Ectodermal cell (in vitro differentiated cells): ENCODE measurements around the gene BLVRA.
A peak's percentile ranks its signal among the peaks of the same experiment; 100 is the strongest.
"Not testable (repeated sequence)": the region's sequence is repeated elsewhere in the genome, so short reads cannot be mapped to it uniquely, and the experiment has no call there.

Experiments
- H3K27ac ChIP-seq: 2 replicates; pipeline ENCODE4 v1.7.0; 2013; ENCODE audit warnings: mild to moderate bottlenecking, low read depth, low read length; ENCODE audit not compliant: insufficient read depth, poor library complexity, severe bottlenecking
- H3K27me3 ChIP-seq: 2 replicates; pipeline ENCODE4 v1.7.0; 2013; ENCODE audit warnings: mild to moderate bottlenecking, low read length; ENCODE audit not compliant: insufficient read depth, control insufficient read depth, poor library complexity, severe bottlenecking
- H3K36me3 ChIP-seq: one replicate; pipeline ENCODE4 v1.7.0; 2013; ENCODE audit warnings: low read length; ENCODE audit not compliant: control insufficient read depth, insufficient read depth
- H3K4me1 ChIP-seq: one replicate; pipeline ENCODE4 v1.7.0; 2013; ENCODE audit warnings: low read length; ENCODE audit not compliant: control insufficient read depth, insufficient read depth
- H3K4me3 ChIP-seq: 2 replicates; pipeline ENCODE4 v1.7.0; 2013; ENCODE audit warnings: low read depth, low read length, control low read depth; ENCODE audit not compliant: insufficient read depth
- H3K9me3 ChIP-seq: 2 replicates; pipeline ENCODE4 v1.7.0; 2013; ENCODE audit warnings: mild to moderate bottlenecking, low read length, moderate library complexity; ENCODE audit not compliant: control insufficient read depth
- WGBS, 2 experiments: methylation state at CpG; one replicate each; pipeline ENCODE4 v1.1.7; 2013; ENCODE audit warnings: missing lambda C conversion rate in 2 of 2; 5-methylcytosine and 5-hydroxymethylcytosine counted together

Gene BLVRA

DNA sequence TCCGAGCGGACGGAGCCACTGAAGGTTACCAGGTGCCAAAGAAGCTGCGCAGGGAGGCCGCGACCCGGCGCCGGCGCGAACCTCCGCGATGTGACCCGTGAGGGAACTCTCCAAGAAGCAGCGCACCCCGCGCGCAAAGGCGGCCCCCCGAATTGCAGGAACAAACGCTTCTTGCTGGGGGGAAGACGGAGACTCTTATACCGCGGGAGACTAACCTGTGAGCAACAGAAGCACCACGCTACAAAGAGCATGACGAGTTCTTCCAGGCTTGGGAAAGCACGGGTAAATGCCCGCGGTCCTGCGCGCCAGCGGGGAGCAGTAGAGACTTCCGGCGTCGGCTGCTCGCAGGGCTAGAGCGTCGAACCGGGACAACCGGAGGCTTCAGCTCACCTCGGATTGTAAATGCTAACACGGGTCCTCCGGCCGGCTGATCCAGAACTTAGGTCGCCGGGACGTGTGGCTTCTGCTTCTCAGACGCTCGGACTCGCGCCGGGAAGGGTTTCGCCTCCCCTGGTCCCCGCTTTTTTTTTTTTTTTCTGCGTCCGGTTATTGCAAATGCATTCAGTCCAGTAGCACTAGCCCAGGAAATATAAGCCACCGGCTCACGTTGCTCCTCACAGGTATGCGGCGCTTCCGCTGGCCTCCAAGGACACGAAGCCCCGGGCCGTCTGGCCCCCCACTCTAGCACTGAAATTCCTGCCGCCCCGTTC is 29.1 kb upstream of the BLVRA start, which contains the start of gene COA1:
TSS of gene COA1 (minus strand) at position 310 of the 710 bp plus-strand sequence. CDS start 80,909 bp downstream, outside the sequence.
- Histone ChIP-seq H3K27ac (peak within 1 kb of the TSS; percentile 65), H3K4me3 (peak within 1 kb of the TSS; percentile 88), H3K36me3 (no peaks in the 10 kb centered on the region), H3K4me1 (no peaks in the 10 kb centered on the region), H3K9me3 (no peaks in the 10 kb centered on the region), H3K27me3 (no peaks in the 10 kb centered on the region)
- 0% methylated on average over 66 of the region's 66 CpGs for WGBS, 2 experiments

GRCh38 chr7:43729924-43730248 is 28.6 kb upstream of the BLVRA start:
- WGBS, 2 experiments: 28 to 80% methylated on average over 2 to 3 of the region's 4 CpGs
- no peaks in the 10 kb centered on the region for H3K36me3 ChIP-seq
- no peaks in the 10 kb centered on the region for H3K4me1 ChIP-seq
- H3K27ac ChIP-seq: no peak overlapping the region
- no peaks in the 10 kb centered on the region for H3K9me3 ChIP-seq
- H3K4me3 ChIP-seq: peak overlapping the region; percentile 88
- no peaks in the 10 kb centered on the region for H3K27me3 ChIP-seq

DNA sequence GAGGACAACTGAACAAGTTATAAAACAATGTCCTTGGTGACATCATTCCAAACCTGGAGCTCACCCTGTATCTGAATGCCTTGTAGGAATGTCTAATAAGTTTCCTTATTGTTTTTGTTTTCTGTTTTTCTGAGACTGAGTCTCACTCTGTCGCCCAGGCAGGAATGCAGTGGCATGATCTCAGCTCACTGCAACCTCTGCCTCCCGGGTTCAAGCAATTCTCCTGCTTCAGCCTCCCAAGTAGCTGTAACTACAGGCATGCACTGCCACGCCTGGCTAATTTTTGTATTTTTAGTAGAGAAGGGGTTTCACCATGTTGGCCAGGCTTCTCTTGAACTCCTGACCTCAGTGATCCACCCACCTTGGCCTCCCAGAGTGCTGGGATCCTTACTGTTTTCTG is 27.0 kb upstream of the BLVRA start:
- 88 to 94% methylated on average over 3 of the region's 3 CpGs for WGBS, 2 experiments
- H3K9me3 ChIP-seq, H3K27me3 ChIP-seq, H3K36me3 ChIP-seq, H3K27ac ChIP-seq, H3K4me3 ChIP-seq, H3K4me1 ChIP-seq: not testable (repeated sequence)

GRCh38 chr7:43734575-43735332 is 23.7 kb upstream of the BLVRA start:
- WGBS, 2 experiments: 90 to 91% methylated on average over 16 of the region's 18 CpGs
- not testable (repeated sequence) for H3K27ac ChIP-seq, H3K9me3 ChIP-seq, H3K4me3 ChIP-seq, H3K4me1 ChIP-seq, H3K36me3 ChIP-seq, H3K27me3 ChIP-seq

DNA sequence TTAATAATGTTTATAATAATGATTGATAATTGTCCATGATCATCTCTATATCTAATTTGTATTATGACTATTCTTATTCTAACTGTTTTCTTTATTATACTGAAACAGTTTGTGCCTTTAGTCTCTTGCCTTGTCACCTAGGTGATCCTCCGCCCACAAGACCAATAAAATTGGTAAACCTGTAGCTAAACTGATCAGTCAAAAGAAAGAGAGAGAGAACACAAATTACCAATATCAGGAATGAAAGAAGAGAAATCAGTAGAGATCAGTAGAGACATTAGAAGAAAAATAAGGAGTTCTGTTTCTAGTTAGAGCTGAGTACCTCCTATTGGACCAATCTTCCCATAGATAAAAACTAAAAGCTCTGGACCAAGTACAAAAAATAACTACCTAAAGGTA is 23.1 kb upstream of the BLVRA start:
- Histone ChIP-seq H3K27ac (no peak overlapping the region), H3K9me3 (no peaks in the 10 kb centered on the region), H3K36me3 (no peaks in the 10 kb centered on the region), H3K4me1 (no peaks in the 10 kb centered on the region), H3K27me3 (no peaks in the 10 kb centered on the region), H3K4me3 (no peak overlapping the region)
- 100% methylated on average over 1 of the region's 1 CpG; no CpG with 5 or more reads in 1 of the 2 experiments for WGBS, 2 experiments

DNA sequence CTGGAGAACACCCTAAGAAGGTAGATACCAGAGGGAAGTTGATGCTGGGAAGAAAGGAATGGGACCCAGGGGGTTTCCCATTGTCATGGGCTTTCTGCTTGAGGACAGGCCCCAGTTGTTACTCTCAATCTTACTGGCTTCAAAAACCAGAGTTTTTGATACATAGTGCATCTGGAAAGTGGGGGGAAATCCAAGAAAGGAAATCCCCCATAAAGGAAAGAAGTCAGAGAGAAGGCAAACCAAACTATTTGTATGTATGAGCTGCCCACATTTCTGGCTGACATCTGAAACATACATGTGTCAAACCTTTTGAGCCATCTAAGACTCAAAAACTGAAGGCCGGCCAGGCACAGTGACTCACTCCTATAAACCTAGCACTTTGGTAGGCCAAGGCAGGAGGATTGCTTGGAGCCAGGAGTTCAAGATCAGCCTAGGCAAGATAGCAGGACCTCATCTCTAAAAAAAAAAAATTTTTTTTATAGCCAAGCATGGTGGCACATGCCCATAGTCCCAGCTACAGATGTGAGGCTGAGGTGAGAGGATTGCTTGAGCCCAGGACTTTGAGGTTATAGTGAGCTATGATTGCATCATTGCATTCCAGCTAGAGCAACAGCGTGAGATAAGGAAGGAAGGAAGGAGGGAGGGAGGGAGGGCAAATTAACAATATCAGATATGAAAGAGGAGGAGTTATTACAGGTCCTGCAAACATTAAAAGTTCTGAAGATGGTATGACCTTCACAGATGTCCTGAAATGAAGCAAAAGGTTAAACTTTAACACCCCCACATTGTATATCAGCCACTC is 22.5 kb upstream of the BLVRA start:
- H3K27me3 ChIP-seq: no peaks in the 10 kb centered on the region
- 82 to 94% methylated on average over 2 of the region's 2 CpGs for WGBS, 2 experiments
- H3K36me3 ChIP-seq: no peaks in the 10 kb centered on the region
- H3K9me3 ChIP-seq: no peaks in the 10 kb centered on the region
- H3K4me1 ChIP-seq: no peaks in the 10 kb centered on the region
- H3K4me3 ChIP-seq: no peak overlapping the region
- no peak overlapping the region for H3K27ac ChIP-seq

DNA sequence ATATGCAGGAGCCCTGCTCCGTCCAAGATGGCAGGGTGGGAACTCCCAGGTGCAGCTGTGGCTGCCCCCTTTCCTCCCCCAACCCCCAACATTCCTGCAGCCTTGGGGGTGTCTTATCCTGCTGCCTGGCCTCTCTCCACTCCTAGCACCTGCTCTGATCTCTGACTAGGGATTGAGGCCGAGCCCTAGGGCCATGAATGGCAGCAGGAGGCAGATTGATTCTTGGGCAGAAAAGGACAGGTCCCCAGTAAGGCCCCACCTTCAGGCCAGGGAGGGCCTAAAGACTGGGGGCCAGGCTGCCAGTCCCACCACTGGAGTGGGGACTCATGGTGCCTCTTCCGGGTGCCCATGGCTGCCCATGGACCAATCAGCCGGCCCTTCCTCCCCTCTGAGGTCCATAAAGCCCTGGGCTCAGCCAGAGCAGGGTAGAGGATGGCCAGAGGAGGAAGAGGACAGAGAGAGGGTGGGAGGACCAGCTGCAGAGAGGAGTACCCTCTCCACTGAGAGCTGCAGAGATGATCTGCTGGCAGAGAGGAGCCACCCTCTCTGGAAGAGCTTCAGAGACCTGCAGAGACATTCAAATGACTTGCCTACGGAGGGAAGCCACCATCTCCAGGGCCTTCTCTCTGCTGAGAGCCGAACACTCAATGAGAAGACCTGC is 20.9 kb upstream of the BLVRA start:
- H3K27me3 ChIP-seq: no peaks in the 10 kb centered on the region
- 89 to 93% methylated on average over 6 of the region's 6 CpGs for WGBS, 2 experiments
- no peaks in the 10 kb centered on the region for H3K36me3 ChIP-seq
- no peaks in the 10 kb centered on the region for H3K4me1 ChIP-seq
- no peak overlapping the region for H3K27ac ChIP-seq
- H3K4me3 ChIP-seq: no peak overlapping the region
- no peaks in the 10 kb centered on the region for H3K9me3 ChIP-seq

DNA sequence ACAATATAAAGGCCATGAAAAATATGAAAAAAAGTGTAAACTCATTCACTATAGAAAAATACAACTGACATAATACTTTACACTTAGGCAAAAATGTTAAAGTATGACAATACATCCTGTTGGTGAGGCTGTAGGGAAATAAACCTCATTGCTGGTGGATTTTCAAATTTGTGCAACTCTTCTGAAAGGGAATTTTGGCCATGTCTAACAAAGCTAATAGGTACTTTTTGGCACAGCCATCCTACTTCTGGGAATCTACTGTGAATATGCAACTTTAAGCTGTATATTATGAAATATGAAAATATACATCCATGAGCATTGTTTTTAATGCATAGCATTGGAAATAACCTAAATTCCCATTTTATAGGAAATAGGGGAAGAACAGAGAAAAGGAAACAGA is 15.8 kb upstream of the BLVRA start:
- Histone ChIP-seq H3K9me3 (no peaks in the 10 kb centered on the region), H3K27ac (no peak overlapping the region), H3K4me3 (no peak overlapping the region), H3K36me3 (no peaks in the 10 kb centered on the region), H3K4me1 (no peaks in the 10 kb centered on the region), H3K27me3 (no peaks in the 10 kb centered on the region)

DNA sequence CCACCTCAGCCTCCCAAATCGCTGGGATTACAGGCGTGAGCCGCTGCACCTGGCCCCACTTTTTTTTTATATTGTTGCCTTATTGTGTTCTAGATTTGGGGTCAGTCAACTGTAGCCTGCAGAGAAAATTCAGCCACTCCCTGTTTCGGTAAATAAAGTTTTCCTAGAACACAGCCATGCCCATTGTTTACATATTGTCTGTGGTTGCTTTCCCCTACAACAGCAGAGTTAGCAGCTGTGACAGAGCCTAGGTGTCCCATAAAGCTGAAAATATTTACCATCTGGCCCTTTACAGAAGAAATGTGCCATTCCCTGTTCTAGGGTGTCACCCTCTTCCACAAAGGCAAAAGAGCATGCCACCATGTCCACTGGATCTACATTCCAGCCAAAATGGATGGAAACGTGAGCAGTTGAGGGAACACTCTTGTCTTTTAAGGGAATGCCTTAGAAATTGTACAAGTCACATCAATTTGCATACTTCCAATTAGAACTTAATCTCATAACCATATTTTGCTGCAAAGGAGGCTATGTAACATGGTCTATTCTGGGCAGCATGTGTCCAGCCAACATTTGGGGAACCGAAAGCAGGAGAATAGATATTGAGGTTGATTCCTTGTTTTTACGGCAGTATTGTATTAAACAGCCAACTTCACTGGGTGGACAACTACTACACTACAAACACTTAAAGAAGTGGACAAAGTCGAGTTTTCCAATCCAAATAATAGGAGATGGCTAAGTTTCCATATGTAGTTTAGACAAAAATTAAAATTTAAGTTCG is 11.0 kb upstream of the BLVRA start:
- Histone ChIP-seq H3K9me3 (no peaks in the 10 kb centered on the region), H3K4me3 (no peak overlapping the region), H3K4me1 (peaks cover 5% of the 10 kb centered on the region), H3K27me3 (no peaks in the 10 kb centered on the region), H3K27ac (no peak overlapping the region), H3K36me3 (no peaks in the 10 kb centered on the region)
- WGBS, 2 experiments: 90 to 91% methylated on average over 7 to 9 of the region's 9 CpGs
